NCI-H345 treated with DMSO at 0.1 percent for 48 hours (cell line): Measurements from ENCODE around the gene MRPL42.
"Not testable (repeated sequence)": the region's sequence is repeated elsewhere in the genome, so short reads cannot be mapped to it uniquely, and the experiment has no call there.

Experiments
- DNase-seq: peaks from one replicate; lab custom pipeline; 2025; ENCODE audit not compliant: unreplicated experiment; lab: John Stamatoyannopoulos, UW

The MRPL42 gene

DNA sequence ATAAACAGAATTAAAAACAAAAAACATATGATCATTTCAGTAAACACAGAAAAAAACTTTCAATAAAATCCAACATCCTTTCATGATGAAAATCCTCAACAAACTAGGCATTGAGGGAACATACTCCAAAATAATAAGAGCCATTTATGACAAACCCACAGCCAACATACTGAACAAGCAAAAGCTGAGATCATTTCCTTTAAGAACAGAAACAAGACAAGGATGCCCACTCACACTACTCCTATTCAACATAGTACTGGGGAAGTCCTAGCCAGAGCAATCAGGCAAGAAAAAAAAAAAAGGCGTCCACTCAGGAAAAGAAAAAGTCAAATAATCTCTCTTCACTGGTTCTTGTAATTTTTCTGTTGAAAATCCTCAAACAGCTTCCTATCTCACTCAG is 30.1 kb downstream of the MRPL42 start:
- DNase-seq, result no peak

GRCh38 chr12:93498813-93499212 is 31.5 kb downstream of the MRPL42 start:
- DNase-seq, result not testable (repeated sequence)

DNA sequence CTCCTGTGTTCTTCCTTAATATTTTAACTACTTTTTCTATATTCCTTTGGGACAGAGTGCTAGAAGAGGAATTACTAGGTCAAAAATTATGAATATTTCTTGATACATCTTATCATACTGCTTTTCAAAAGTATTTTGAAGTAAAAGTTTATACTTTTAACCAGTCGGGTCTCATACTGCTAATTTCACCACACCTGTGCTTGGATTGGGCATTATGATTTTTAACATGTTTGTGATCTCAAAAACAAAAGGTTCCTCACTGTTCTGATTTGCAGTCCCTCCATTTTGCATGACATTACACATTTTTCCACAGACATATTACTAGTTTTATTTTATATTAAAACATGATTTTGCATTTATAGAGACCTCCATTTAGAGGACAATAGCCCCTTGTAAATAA is 32.9 kb downstream of the MRPL42 start:
- no peak for DNase-seq

DNA sequence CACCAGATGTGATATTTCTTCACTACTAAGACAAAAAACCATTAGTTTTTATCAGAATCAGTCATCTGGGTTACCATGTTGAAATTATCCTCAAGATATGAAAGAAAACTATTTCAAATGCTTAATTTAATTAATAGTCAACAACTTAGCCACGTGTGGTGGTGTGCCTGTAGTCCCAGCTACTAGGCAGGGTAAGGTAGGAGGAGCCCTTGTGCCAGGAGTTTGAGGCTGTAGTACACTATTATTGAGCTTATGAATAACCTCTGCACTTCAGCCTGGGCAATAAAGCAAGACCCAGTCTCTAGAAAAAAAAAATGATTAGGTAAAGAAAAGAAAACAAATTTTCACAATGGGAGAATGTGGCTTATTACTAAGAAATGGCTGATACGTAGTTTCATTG is 33.4 kb downstream of the MRPL42 start:
- no peak for DNase-seq

GRCh38 chr12:93502802-93503623 is 35.7 kb downstream of the MRPL42 start:
- peak; percentile 0 for DNase-seq

DNA sequence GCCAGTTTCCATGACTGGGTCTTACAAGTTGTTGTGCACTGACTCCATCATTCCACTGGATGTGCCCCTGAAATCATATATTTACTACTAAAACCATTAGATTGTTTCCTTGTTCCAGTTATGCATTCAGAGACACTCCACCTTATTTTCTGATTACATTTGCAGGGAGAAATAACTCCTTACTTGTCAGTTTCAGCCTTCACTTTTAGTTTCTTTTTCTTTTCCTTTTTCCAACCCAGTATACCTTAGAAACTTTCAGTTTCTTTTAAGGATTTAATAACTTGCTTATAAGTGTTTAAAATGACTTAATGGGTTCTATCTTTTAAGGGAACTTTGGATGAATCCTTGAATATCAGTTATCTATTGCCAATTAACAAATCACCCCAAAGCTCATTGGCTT is 39.9 kb downstream of the MRPL42 start:
- no peak for DNase-seq

GRCh38 chr12:93509506-93509905 is 42.2 kb downstream of the MRPL42 start:
- no peak for DNase-seq

- DNase-seq, result no peak
Measured at GRCh38 chr12:93514853-93515252, 47.5 kb downstream of the MRPL42 start.

GRCh38 chr12:93518725-93519124 is 51.4 kb downstream of the MRPL42 start:
- DNase-seq, result no peak

DNA sequence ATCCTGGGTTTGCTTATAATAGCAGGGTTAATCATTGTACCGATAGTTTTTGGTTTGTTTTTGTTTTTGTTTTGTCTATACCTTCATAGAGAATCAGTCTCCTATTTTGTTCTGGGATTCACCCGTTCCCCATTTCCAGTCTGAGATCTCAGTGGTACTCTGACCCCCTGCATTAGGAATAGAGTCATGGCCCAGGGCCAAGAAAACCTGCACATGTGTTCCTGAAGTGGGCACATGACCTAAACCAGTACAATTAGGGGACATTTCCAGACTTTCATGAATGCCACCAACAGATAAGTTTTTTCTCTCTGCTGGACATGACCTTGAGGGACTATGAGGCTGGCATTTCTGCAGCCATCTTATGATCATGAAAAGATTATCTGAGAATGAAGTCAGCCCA is 52.5 kb downstream of the MRPL42 start:
- no peak for DNase-seq

- no peak for DNase-seq
Measured at GRCh38 chr12:93520454-93520853, 53.1 kb downstream of the MRPL42 start.

DNA sequence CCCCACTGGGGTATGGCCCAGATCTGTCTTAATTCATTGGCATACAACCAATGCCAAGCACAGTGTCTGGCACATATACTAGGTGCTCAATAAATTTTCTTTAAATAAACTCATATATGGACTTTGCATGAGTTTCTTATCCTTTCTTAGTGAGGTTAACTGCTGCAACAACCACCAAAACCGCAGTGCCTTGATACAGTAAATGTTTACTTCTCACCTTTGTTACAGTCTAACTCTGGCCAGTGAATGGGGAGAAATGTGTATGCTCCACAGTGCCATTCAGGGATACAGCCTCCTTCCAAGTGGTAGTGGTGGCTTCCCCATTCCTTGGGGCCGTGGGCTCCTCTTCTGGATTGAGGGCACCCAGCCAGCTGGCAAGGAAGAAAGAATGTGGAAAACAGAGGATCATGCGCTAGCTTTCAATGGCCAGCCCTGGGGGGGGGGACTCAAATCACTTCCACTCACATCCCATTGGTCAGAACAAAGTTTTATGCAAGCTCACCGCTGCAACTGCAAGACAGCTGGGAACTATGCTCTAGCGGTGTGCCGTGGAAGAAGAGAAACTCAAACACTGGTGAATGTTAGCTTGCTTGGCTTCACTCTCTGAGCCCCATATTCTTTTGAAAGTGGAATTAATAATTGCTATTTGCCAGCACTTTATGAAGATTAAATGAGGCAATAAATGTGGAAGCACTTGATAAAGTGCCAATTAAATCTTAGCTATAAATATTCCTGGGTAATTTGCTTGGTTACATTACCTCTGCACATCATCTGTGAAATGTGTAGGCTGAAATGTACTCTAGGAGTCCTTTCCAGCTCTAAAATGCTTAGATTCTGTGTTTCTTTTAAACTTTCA is 54.1 kb downstream of the MRPL42 start:
- DNase-seq, result no peak

GRCh38 chr12:93524386-93525133 is 57.2 kb downstream of the MRPL42 start:
- no peak for DNase-seq

DNA sequence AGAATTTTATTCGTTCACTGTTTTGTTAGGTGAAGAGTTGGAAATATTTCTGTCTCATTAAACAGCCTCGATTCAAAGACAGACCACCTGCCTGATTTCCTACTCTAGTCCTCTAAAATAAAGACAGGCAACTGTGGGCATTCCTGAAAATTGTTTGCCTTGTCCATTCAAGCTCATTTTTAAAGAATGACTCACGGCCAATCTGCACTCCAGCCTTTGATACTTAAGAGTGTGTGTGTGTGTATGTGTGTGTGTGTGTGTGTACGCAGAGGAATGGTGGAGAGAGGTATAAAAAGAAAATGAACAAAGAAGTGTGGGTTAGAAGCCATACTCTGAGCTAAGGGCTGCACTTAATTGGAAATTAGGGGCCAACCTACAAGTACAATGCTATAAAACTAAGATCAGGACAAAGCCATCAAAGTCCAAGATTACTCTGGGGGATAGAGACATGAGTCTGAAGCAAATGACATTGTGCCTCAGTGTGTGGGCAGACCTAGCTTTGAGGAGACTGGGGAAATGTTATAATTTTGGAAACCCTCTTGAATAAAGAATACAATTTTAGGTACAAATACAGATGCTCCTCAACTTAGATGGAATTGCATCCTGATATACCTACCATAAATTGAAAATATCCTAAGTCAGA is 59.6 kb downstream of the MRPL42 start:
- DNase-seq, result no peak

DNA sequence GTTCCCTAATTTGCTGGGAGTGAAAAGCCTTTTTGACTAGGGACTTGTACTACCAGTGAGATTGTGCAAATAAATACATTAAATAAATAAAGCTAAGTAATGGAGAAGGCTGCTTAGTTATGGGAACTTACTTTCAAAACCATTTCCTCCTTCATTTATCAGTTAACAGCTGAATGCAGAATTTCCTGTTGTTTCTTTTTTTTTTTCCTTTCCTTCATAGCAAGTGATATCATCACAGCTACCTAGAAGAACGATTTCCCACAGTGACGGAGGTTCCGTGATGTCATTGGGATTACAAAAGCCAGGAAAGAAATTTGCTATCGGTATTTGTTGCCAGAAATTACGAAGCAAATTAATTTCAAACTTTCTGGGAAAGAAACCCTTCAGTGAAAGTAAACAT is 63.0 kb downstream of the MRPL42 start:
- DNase-seq, result no peak

GRCh38 chr12:93533310-93533709 is 66.0 kb downstream of the MRPL42 start:
- no peak for DNase-seq

GRCh38 chr12:93536111-93536765 is 68.9 kb downstream of the MRPL42 start:
- DNase-seq, result no peak

DNA sequence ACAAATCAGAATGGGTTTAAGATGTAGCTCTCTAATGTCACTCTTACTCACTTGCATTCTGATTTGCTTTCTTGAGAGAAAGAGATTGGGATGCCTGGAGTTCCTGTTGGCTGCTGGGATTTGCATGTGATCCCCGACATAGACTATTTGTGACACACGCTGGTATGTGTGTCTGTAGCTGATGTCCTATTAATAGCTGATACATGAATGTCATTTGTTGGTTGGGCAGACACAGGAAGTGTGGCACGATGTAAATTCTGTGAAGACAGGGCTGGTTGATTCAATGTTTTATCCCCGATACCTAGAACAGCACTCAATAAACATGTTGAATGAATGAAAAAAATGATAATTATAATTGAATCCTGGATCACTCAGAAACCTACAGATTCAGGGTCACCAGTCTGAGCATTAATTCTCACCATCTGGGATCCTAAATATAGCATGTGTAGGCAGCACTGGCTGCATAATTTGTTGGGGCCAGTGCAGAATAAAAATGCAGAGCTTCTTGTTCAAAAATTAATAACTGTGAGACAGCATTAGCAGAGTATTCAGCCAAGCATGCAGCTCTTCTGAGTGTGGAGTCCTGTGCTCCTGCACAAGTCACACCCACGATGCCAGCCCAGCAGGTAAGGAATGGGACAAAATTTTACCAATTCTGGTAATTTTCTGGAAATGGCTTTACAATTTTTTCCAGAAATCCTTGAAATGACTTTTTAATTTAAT is 69.6 kb downstream of the MRPL42 start:
- DNase-seq, result no peak

DNA sequence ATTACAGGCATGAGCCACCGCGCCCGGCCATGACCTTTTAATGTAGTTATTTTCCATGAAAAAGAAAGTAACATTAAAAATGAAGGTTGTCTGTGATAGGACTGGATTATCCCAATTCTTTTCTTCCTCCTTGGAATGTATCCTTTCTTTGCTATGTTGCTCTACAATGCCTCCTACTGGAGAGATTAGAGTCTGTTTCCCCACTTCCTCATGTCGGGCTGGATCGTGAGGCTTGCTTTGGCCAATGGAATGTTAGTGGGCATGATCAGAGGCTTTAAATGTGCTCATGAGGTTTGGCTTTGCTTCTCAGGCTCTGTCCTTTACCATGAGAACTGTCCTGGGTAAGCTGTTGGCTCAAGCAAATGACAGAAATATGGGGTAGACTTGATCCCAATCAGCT is 70.5 kb downstream of the MRPL42 start:
- DNase-seq, result no peak

DNA sequence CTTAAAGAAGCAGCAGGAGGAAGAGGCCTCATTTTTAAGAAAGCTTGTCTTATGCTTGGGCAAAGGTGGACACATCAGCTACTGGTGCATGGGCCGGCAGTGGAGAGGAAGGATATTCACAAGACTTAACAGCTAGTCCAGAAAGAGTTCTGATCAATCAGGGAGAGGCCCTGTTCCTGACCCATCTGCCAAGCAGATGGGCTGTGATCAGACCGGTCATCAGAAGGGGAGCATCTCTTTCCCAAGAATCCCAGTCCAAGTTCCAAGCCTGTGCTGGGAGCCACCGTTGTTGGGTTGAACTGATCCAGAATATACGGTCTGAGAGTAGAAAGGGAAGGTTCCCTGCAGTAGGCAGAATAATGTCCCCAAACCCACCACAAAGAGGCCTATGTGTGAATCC is 72.5 kb downstream of the MRPL42 start:
- DNase-seq, result no peak
